HG03139 (cell line): ENCODE data around the gene THSD7B.
"Not testable (repeated sequence)": the region's sequence is repeated elsewhere in the genome, so short reads cannot be mapped to it uniquely, and the experiment has no call there.

Experiments
- ATAC-seq: cut with Tn5 transposase; IDR thresholded peaks from one replicate; pipeline ENCODE4 v1.9.1; 2021; ENCODE audit not compliant: unreplicated experiment

Gene THSD7B

GRCh38 chr2:136765256-136766072 is at the start of gene THSD7B:
THSD7B (plus strand) TSS chr2:136765545; CDS start chr2:136882179, 116,634 bp downstream.
- no peak for ATAC-seq

- ATAC-seq: no peak
Measured at GRCh38 chr2:136718273-136718672, 47.1 kb upstream of the THSD7B start.

GRCh38 chr2:136727973-136728699 is 37.2 kb upstream of the THSD7B start:
- no peak for ATAC-seq

- ATAC-seq: no peak
Measured at GRCh38 chr2:136736236-136736635, 29.1 kb upstream of the THSD7B start.

GRCh38 chr2:136738044-136738443 is 27.3 kb upstream of the THSD7B start:
- ATAC-seq: no peak

GRCh38 chr2:136741471-136741870 is 23.9 kb upstream of the THSD7B start:
- ATAC-seq: no peak

GRCh38 chr2:136750065-136750464 is 15.3 kb upstream of the THSD7B start:
- ATAC-seq: no peak

GRCh38 chr2:136751406-136751805 is 13.9 kb upstream of the THSD7B start:
- no peak for ATAC-seq

- not testable (repeated sequence) for ATAC-seq
Measured at GRCh38 chr2:136758504-136758903, 6.8 kb upstream of the THSD7B start.

- ATAC-seq: no peak
Measured at GRCh38 chr2:136764452-136765255, 691 bp upstream of the THSD7B start.

- no peak for ATAC-seq
Measured at GRCh38 chr2:136766073-136766404, 694 bp downstream of the THSD7B start.

GRCh38 chr2:136767030-136767429 is 1.7 kb downstream of the THSD7B start:
- no peak for ATAC-seq

GRCh38 chr2:136769871-136770270 is 4.5 kb downstream of the THSD7B start:
- ATAC-seq: no peak

GRCh38 chr2:136770384-136770783 is 5.0 kb downstream of the THSD7B start:
- ATAC-seq: no peak

- ATAC-seq: no peak
Measured at GRCh38 chr2:136777391-136777790, 12.0 kb downstream of the THSD7B start.

- no peak for ATAC-seq
Measured at GRCh38 chr2:136783856-136784255, 18.5 kb downstream of the THSD7B start.

GRCh38 chr2:136785215-136785614 is 19.9 kb downstream of the THSD7B start:
- ATAC-seq: no peak

GRCh38 chr2:136787970-136788369 is 22.6 kb downstream of the THSD7B start:
- no peak for ATAC-seq

- no peak for ATAC-seq
Measured at GRCh38 chr2:136796339-136796738, 31.0 kb downstream of the THSD7B start.

GRCh38 chr2:136798766-136799165 is 33.4 kb downstream of the THSD7B start:
- ATAC-seq: no peak

- no peak for ATAC-seq
Measured at GRCh38 chr2:136801661-136802060, 36.3 kb downstream of the THSD7B start.

- no peak for ATAC-seq
Measured at GRCh38 chr2:136809998-136810397, 44.7 kb downstream of the THSD7B start.
